Esophagus muscularis mucosa (tissue), 4 donors: ENCODE measurements around the gene USP24. TPM values are rescaled to one million over a fixed set of nuclear protein-coding genes. Genes with fewer than 3 reads are reported as not detected.

ENCODE experiments used
- DNase-seq: peaks from one replicate; pipeline ENCODE4 v3.0.0-alpha.2; 2017; ENCODE audit errors: extremely low spot score
- H3K27ac ChIP-seq, 4 donors: fragments of 200-600 bp; sonication (generic); replicated peaks in 1 of 4; 1 replicate in 3 of 4; 2 replicates in 1 of 4; pipeline ENCODE4 v1.5.1; 2016 to 2019; ENCODE audit warnings: mild to moderate bottlenecking in 1 of 4
- H3K27me3 ChIP-seq, 4 donors: fragments of 200-600 bp; sonication (generic); one replicate each; pipeline versions ENCODE4 v1.5.1 to v1.6.0; 2016 to 2019
- H3K36me3 ChIP-seq, 4 donors: fragments of 200-600 bp; sonication (generic); one replicate each; pipeline ENCODE4 v1.5.1; 2016 to 2019
- H3K4me1 ChIP-seq, 4 donors: fragments of 200-600 bp; sonication (generic); one replicate each; pipeline ENCODE4 v1.5.1; 2016 to 2019
- H3K4me3 ChIP-seq, 4 donors: fragments of 200-600 bp; sonication (generic); 1 replicate in 2 of 4; 2 replicates in 2 of 4; pipeline ENCODE4 v1.5.1; 2016 to 2019; ENCODE audit warnings: mild to moderate bottlenecking in 4 of 4, moderate library complexity in 1 of 4
- H3K9me3 ChIP-seq, 4 donors: fragments of 200-600 bp; sonication (generic); 1 replicate in 3 of 4; 2 replicates in 1 of 4; pipeline ENCODE4 v1.5.1; 2016 to 2019
- EP300 ChIP-seq: sonication (generic); formaldehyde crosslinking; IDR thresholded peaks from one replicate; pipeline ENCODE4 v1.6.1; 2017; ENCODE audit warnings: antibody characterized with exemption
- POLR2A ChIP-seq: fragments of 450-650 bp; IDR thresholded peaks from one replicate; pipeline ENCODE4 v1.6.1; 2017; ENCODE audit warnings: antibody characterized with exemption, moderate library complexity, mild to moderate bottlenecking, low read depth
- POLR2AphosphoS5 ChIP-seq, 2 donors: sonication (generic); formaldehyde crosslinking; IDR thresholded peaks; one replicate each; pipeline ENCODE4 v1.6.1; 2017; ENCODE audit warnings: antibody characterized with exemption in 2 of 2
- WGBS: methylation state at CpG from one replicate; pipeline ENCODE4 v1.1.5; 2018; 5-methylcytosine and 5-hydroxymethylcytosine counted together
- intact Hi-C: fragments of 100-400 bp; cut with DNase I; formaldehyde crosslinking; loops from one replicate; pipeline ENCODE4 v1.15.1; 2023
- total RNA-seq, 4 donors: library from RNA; depleted of rRNA; stranded (reverse); fragments of >200 nt; gene quantifications; one replicate each; pipeline versions ENCODE4 v1.1.0 to v1.2.1, GENCODE V29; 2016
- TF ChIP-seq, protein P1 (sequence below), 3 experiments: fragments of 200-600 bp in 2 of 3; fragments of 450-650 bp in 1 of 3; sonication (generic) in 2 of 3; IDR thresholded peaks; one replicate each; pipeline ENCODE4 v1.5.1; 2017 to 2019; ENCODE audit warnings: antibody characterized with exemption in 3 of 3, mild to moderate bottlenecking in 2 of 3, moderate library complexity in 1 of 3

USP24 gene
- total RNA-seq, 4 donors from 2014 or later, result 28.3 to 45.3 (median 37.7) TPM

DNA sequence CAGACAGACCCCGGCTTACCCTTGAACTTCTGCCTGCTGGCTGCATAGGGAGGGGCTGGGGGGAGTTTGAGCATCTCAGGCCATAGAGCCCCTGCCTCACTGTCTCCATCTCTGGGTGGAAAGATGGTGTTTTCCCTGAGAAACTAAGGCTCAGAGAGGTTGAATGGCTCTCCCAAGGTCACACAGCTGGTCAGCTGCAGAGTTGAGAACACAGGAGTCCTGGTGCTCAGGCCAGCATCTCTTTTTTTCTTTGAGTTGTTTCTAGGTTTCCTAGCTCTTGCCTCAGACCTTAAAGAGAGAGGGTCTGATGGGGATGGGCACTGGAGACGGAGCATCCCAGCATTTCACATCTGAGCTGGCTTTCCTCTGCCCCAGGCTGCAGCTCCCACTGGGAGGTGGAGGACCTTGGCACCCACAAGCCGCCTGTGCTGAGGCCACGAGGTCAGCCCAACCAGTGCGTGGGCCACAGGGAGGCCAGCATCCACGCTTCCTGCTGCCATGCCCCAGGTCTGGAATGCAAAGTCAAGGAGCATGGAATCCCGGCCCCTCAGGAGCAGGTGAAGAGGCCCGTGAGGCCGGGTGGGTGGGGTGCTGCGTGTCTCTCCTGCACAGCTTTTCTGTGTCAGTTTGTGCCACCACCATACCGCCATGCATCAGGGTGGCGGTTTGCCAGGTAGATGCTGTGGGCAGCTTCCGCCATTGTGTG, 154.0 kb downstream of the USP24 start:
- WGBS, result 67% methylated on average over 3 of the region's 13 CpGs
- no peak for TF ChIP-seq EP300
- DNase-seq, result no peak

DNA sequence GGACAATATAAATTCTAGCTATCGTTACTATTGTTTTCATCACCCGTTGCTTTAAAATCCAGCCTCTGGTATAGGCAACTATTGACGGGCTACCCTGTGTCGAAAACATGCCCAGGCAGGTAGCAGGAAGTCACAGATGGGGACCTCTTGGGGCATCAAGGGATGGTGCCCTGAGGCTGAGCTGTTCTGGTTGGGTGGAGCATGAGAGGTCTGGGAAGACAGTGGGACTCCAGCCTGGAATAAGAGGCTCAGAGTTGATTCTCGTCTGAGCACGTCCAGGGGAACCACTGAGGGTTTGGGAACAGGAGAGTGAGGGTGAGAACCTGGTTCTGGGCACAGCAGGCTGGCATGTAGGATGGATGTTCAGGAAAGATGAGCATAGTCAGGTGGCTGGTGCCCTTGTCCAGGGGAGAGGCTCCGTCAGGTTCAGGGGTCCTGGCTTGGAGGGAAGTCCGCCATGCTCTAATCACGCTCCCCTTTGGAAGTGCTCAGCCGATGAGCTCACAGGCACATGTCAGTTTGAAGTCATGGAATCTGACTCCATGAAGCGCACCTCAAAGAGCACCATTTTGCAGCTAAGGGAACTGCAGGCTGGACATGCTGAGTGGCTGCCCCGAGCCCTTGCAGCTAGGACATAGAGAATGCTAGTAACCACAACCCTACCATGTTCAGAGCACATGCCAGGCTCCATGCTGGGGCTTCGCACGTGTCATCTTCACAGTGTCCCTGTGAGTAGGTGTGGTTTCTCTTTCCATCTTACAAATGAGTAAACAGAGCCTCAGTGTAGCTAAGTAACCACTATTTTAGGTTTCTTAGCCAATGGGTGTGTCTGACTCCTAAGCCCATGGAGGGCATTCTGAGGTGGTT, 154.8 kb downstream of the USP24 start:
- H3K4me3 ChIP-seq, result no peak overlapping the region
- TF ChIP-seq POLR2A (no peak), POLR2AphosphoS5 (IDR thresholded peaks at IDR 0.05) (no peak), EP300 (no peak)
- TF ChIP-seq, protein P1, sequence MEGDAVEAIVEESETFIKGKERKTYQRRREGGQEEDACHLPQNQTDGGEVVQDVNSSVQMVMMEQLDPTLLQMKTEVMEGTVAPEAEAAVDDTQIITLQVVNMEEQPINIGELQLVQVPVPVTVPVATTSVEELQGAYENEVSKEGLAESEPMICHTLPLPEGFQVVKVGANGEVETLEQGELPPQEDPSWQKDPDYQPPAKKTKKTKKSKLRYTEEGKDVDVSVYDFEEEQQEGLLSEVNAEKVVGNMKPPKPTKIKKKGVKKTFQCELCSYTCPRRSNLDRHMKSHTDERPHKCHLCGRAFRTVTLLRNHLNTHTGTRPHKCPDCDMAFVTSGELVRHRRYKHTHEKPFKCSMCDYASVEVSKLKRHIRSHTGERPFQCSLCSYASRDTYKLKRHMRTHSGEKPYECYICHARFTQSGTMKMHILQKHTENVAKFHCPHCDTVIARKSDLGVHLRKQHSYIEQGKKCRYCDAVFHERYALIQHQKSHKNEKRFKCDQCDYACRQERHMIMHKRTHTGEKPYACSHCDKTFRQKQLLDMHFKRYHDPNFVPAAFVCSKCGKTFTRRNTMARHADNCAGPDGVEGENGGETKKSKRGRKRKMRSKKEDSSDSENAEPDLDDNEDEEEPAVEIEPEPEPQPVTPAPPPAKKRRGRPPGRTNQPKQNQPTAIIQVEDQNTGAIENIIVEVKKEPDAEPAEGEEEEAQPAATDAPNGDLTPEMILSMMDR (IDR thresholded peaks at IDR 0.05), result no peak
- no peaks in the 10 kb centered on the region for H3K27me3 ChIP-seq
- no peak for DNase-seq
- H3K27ac ChIP-seq, result no peak overlapping the region
- 92% methylated on average over 14 of the region's 14 CpGs for WGBS
- H3K36me3 ChIP-seq, result no peaks in the 10 kb centered on the region
- peaks cover 17 to 43% (median 40%) of the 10 kb centered on the region in 4 donors for H3K4me1 ChIP-seq
- no peaks in the 10 kb centered on the region for H3K9me3 ChIP-seq
- intact Hi-C loops, result no loop called here

More for the DNA sequence above, 154.0 kb downstream of the USP24 start:
- H3K27ac ChIP-seq, result peak overlapping the region in 3 of 4 donors; percentile 59 to 70 (median 63)
- H3K4me1 ChIP-seq, result peaks cover 25 to 51% (median 48%) of the 10 kb centered on the region in 4 donors
- no peaks in the 10 kb centered on the region for H3K27me3 ChIP-seq
- intact Hi-C loops, result no loop called here
- no peaks in the 10 kb centered on the region for H3K9me3 ChIP-seq
- no peak overlapping the region for H3K4me3 ChIP-seq
- H3K36me3 ChIP-seq, result peaks cover 0 to 5% (median under 1%) of the 10 kb centered on the region in 4 donors

DNA sequence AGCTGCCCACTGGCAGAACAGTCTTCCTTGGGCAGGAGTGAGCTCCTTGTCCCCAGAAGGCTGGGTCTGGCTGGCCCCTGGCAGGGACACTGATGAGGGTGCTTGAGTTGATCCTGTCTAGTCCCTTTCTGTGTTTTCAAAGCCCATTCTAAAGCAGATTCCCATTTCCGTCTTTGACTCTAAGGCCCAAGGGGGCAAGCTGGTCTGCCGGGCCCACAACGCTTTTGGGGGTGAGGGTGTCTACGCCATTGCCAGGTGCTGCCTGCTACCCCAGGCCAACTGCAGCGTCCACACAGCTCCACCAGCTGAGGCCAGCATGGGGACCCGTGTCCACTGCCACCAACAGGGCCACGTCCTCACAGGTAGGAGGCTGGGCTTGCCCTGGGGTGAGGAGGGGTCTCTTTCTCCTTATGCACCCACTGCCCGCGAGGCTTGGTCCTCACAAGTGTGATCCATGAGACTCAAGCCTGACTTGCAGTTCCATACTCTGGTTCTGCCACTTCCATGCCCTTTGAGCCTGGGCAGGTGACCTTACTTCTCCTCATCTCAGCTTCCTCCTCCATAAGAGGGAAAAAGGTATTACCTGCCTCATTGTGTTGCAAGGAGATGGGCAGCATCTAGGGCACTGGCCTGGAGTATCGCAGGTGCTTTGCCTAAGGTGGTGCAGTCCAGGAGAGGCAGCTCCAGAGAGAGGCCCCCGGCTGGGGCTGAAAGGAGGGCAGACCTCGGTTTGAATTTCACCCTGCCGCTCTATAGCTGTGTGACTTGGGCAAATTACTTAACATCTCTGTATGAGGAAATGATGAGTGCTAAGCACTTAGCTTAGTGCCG, 155.6 kb downstream of the USP24 start:
- DNase-seq, result no peak
- no peaks in the 10 kb centered on the region for H3K9me3 ChIP-seq
- no peak for TF ChIP-seq POLR2A
- TF ChIP-seq, protein P1 (IDR thresholded peaks at IDR 0.05), result no peak
- no peak for TF ChIP-seq POLR2AphosphoS5 (IDR thresholded peaks at IDR 0.05)
- no peak for TF ChIP-seq EP300

GRCh38 chr1:55057956-55058298, 157.2 kb downstream of the USP24 start:
- WGBS, result 87% methylated on average over 3 of the region's 6 CpGs
- intact Hi-C loops, result no loop called here
- Histone ChIP-seq H3K4me1 (peaks cover 2 to 25% (median 22%) of the 10 kb centered on the region in 4 donors), H3K9me3 (no peaks in the 10 kb centered on the region), H3K36me3 (no peaks in the 10 kb centered on the region), H3K4me3 (no peak overlapping the region), H3K27ac (no peak overlapping the region), H3K27me3 (no peaks in the 10 kb centered on the region)
- TF ChIP-seq, protein P1 (IDR thresholded peaks at IDR 0.05), result no peak
- no peak for TF ChIP-seq POLR2A
- TF ChIP-seq POLR2AphosphoS5 (IDR thresholded peaks at IDR 0.05), result no peak
- no peak for TF ChIP-seq EP300
- DNase-seq, result no peak

More for the DNA sequence above, 155.6 kb downstream of the USP24 start:
- Histone ChIP-seq H3K27ac (no peak overlapping the region), H3K4me1 (peaks cover 10 to 35% (median 32%) of the 10 kb centered on the region in 4 donors), H3K36me3 (no peaks in the 10 kb centered on the region), H3K27me3 (no peaks in the 10 kb centered on the region), H3K4me3 (no peak overlapping the region)
- 88% methylated on average over 14 of the region's 14 CpGs for WGBS
- intact Hi-C loops, result no loop called here
